Kidney glomerular epithelial cell (primary cell): ENCODE results near the gene AIRE.
"Not testable (repeated sequence)": the region's sequence is repeated elsewhere in the genome, so short reads cannot be mapped to it uniquely, and the experiment has no call there.

Source experiments
- DNase-seq: peaks from one replicate; lab custom pipeline; 2025; lab: John Stamatoyannopoulos, UW

Gene AIRE

GRCh38 chr21:44267655-44268142, 18.0 kb upstream of the AIRE start:
- DNase-seq, result no peak

GRCh38 chr21:44269090-44269489, 16.6 kb upstream of the AIRE start:
- DNase-seq, result no peak

GRCh38 chr21:44271558-44272283, 14.0 kb upstream of the AIRE start:
- DNase-seq, result no peak

GRCh38 chr21:44272284-44272858, 13.3 kb upstream of the AIRE start:
- no peak for DNase-seq

GRCh38 chr21:44273046-44273445, 12.6 kb upstream of the AIRE start:
- DNase-seq, result no peak

GRCh38 chr21:44275041-44275440, 10.6 kb upstream of the AIRE start:
- DNase-seq, result no peak

- no peak for DNase-seq
Measured at GRCh38 chr21:44279354-44280260, 6.1 kb upstream of the AIRE start.

GRCh38 chr21:44281801-44282200, 3.9 kb upstream of the AIRE start:
- DNase-seq, result no peak

GRCh38 chr21:44282370-44282769, 3.3 kb upstream of the AIRE start:
- DNase-seq, result no peak

- DNase-seq, result not testable (repeated sequence)
Measured at GRCh38 chr21:44283211-44283785, 2.4 kb upstream of the AIRE start.

- DNase-seq, result no peak
Measured at GRCh38 chr21:44283948-44284347, 1.7 kb upstream of the AIRE start.

- no peak for DNase-seq
Measured at GRCh38 chr21:44286086-44286715, 525 bp downstream of the AIRE start.

GRCh38 chr21:44286716-44287632, 1.3 kb downstream of the AIRE start:
- DNase-seq, result no peak

- no peak for DNase-seq
Measured at GRCh38 chr21:44288251-44289110, 2.8 kb downstream of the AIRE start.

GRCh38 chr21:44289381-44290010, 3.8 kb downstream of the AIRE start:
- no peak for DNase-seq

GRCh38 chr21:44290327-44291077, 4.8 kb downstream of the AIRE start:
- no peak for DNase-seq

GRCh38 chr21:44291078-44291935, 5.6 kb downstream of the AIRE start:
- no peak for DNase-seq
